Cardiac fibroblast (primary cell): ENCODE results near the gene C11orf97.

Source experiments
- DNase-seq, 2 donors: peaks; one replicate each; pipeline versions ENCODE4 v3.0.0 to v3.0.0-alpha.2; 2010; ENCODE audit warnings: low read depth in 2 of 2
- H3K4me3 ChIP-seq, 2 donors: replicated peaks in 1 of 2; 1 replicate in 1 of 2; 2 replicates in 1 of 2; pipeline ENCODE4 v1.5.1; 2011; ENCODE audit warnings: low read depth in 2 of 2, low read length in 2 of 2, mild to moderate bottlenecking in 2 of 2, moderate library complexity in 1 of 2
- TF ChIP-seq, protein P1 (sequence below): IDR thresholded peaks from one replicate; pipeline ENCODE4 v1.5.1; 2011; ENCODE audit warnings: low read depth, mild to moderate bottlenecking, low read length, inconsistent platforms

C11orf97 gene

DNA sequence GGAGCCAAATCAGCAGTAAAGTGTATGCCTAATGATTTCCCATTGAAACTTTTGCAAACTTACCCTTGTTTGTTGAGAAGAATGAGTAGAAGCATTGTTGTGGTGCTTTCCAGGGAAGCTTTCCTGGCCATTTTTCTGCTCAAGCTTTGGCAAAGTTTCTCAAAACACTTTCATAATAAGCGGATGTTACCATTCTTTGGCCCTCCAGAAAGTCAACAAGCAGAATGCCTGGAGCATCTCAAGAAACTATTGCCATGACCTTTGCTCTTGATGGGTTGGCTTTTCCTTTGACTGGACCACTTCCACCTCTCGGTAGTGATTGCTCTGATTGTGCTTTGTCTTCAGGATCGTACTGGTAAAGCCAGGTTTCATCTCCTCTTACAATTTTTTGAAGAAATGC, 65.6 kb downstream of the C11orf97 start:
- no peak overlapping the region for H3K4me3 ChIP-seq
- TF ChIP-seq, protein P1, sequence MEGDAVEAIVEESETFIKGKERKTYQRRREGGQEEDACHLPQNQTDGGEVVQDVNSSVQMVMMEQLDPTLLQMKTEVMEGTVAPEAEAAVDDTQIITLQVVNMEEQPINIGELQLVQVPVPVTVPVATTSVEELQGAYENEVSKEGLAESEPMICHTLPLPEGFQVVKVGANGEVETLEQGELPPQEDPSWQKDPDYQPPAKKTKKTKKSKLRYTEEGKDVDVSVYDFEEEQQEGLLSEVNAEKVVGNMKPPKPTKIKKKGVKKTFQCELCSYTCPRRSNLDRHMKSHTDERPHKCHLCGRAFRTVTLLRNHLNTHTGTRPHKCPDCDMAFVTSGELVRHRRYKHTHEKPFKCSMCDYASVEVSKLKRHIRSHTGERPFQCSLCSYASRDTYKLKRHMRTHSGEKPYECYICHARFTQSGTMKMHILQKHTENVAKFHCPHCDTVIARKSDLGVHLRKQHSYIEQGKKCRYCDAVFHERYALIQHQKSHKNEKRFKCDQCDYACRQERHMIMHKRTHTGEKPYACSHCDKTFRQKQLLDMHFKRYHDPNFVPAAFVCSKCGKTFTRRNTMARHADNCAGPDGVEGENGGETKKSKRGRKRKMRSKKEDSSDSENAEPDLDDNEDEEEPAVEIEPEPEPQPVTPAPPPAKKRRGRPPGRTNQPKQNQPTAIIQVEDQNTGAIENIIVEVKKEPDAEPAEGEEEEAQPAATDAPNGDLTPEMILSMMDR, result no peak
- DNase-seq, result no peak
